Activated CD8-positive, alpha-beta T cell treated with anti-CD3 and anti-CD28 coated beads, Interleukin-2, amount 10 ng/mL, durations not matched to agents 7 days and 5 days (primary cell): ENCODE measurements around the gene LAIR2. TPM values are rescaled to one million over a fixed set of nuclear protein-coding genes. Genes with fewer than 3 reads are reported as not detected.

Experiments used
- ATAC-seq: fragments of 150-1000 bp; cut with Tn5 transposase; one replicate; pipeline ENCODE4 v1.10.0; 2021; ENCODE audit warnings: moderate library complexity
- CTCF ChIA-PET: fragments of 350-600 bp; sonication (Branson Sonifier 250); formaldehyde crosslinking; loops from one replicate; lab custom pipeline; 2021; ENCODE audit warnings: antibody characterized with exemption; lab: Charles Lee
- POLR2A ChIA-PET: fragments of 350-600 bp; sonication (Branson Sonifier 250); formaldehyde crosslinking; loops from one replicate; lab custom pipeline; 2021; ENCODE audit warnings: antibody characterized with exemption; lab: Charles Lee
- DNase-seq: peaks from one replicate; pipeline ENCODE4 v3.0.0-alpha.2; 2020
- H3K27ac Mint-ChIP-seq: one replicate; pipeline ENCODE4 v1.8.0; 2021; ENCODE audit warnings: mild to moderate bottlenecking, mixed read lengths
- H3K27me3 Mint-ChIP-seq: one replicate; pipeline ENCODE4 v1.8.0; 2021; ENCODE audit warnings: low read depth, mixed read lengths
- H3K36me3 Mint-ChIP-seq: one replicate; pipeline ENCODE4 v1.8.0; 2021; ENCODE audit warnings: low read depth, mixed read lengths
- H3K4me1 Mint-ChIP-seq: one replicate; pipeline ENCODE4 v1.8.0; 2021; ENCODE audit warnings: low read depth, mixed read lengths
- H3K4me3 Mint-ChIP-seq: one replicate; pipeline ENCODE4 v1.8.0; 2021; ENCODE audit warnings: mild to moderate bottlenecking, mixed read lengths
- H3K9me3 Mint-ChIP-seq: one replicate; pipeline ENCODE4 v1.8.0; 2022; ENCODE audit warnings: mixed read lengths; ENCODE audit not compliant: insufficient read depth
- total RNA-seq, 2 experiments: library from RNA; stranded (reverse); gene quantifications; one replicate each; pipeline ENCODE4 v1.2.3, GENCODE V29; 2021

LAIR2 gene
- total RNA-seq, 2 experiments from 2014 or later: 1.4 to 1.6 TPM

- DNase-seq: peak; percentile 67
- peaks cover 5% of the 10 kb centered on the region for H3K27me3 Mint-ChIP-seq
- H3K27ac Mint-ChIP-seq: peak overlapping the region; percentile 70
Measured at GRCh38 chr19:54523403-54523802, 20.8 kb downstream of the LAIR2 start.

GRCh38 chr19:54525636-54526035, 23.0 kb downstream of the LAIR2 start:
- H3K4me3 Mint-ChIP-seq: no peak overlapping the region
- no peaks in the 10 kb centered on the region for H3K9me3 Mint-ChIP-seq
- H3K27ac Mint-ChIP-seq: no peak overlapping the region
- peaks cover 48% of the 10 kb centered on the region for H3K4me1 Mint-ChIP-seq
- H3K36me3 Mint-ChIP-seq: peaks cover 10% of the 10 kb centered on the region
- no peak for DNase-seq
- POLR2A ChIA-PET: no interaction called here
- peaks cover 11% of the 10 kb centered on the region for H3K27me3 Mint-ChIP-seq
- no peak for ATAC-seq
- CTCF ChIA-PET: no interaction called here

More at GRCh38 chr19:54523403-54523802, 20.8 kb downstream of the LAIR2 start:
- no peaks in the 10 kb centered on the region for H3K9me3 Mint-ChIP-seq
- H3K4me1 Mint-ChIP-seq: peaks cover 53% of the 10 kb centered on the region
- H3K4me3 Mint-ChIP-seq: no peak overlapping the region
- ChIA-PET POLR2A (no interaction called here), CTCF (no interaction called here)
- H3K36me3 Mint-ChIP-seq: peaks cover 10% of the 10 kb centered on the region
- ATAC-seq: peak; percentile 59

- peaks cover 10% of the 10 kb centered on the region for H3K36me3 Mint-ChIP-seq
- H3K4me3 Mint-ChIP-seq: no peak overlapping the region
- no peak for DNase-seq
- peaks cover 42% of the 10 kb centered on the region for H3K4me1 Mint-ChIP-seq
- ChIA-PET POLR2A (no interaction called here), CTCF (no interaction called here)
- peaks cover 13% of the 10 kb centered on the region for H3K27me3 Mint-ChIP-seq
- ATAC-seq: no peak
- H3K27ac Mint-ChIP-seq: no peak overlapping the region
- H3K9me3 Mint-ChIP-seq: no peaks in the 10 kb centered on the region
Measured at GRCh38 chr19:54526972-54527371, 24.3 kb downstream of the LAIR2 start.

- Mint-ChIP-seq H3K27me3 (peaks cover 28% of the 10 kb centered on the region), H3K36me3 (peaks cover 11% of the 10 kb centered on the region)
- ATAC-seq: no peak
Measured at GRCh38 chr19:54530866-54531265, 28.2 kb downstream of the LAIR2 start.

GRCh38 chr19:54532528-54532927, 29.9 kb downstream of the LAIR2 start:
- peaks cover 67% of the 10 kb centered on the region for H3K4me1 Mint-ChIP-seq
- ATAC-seq (peak; percentile 83), DNase-seq (peak; percentile 63)
- peak overlapping the region; percentile 88 for H3K27ac Mint-ChIP-seq
- peak overlapping the region; percentile 69 for H3K4me3 Mint-ChIP-seq
- H3K9me3 Mint-ChIP-seq: no peaks in the 10 kb centered on the region
- peaks cover 10% of the 10 kb centered on the region for H3K36me3 Mint-ChIP-seq
- peaks cover 34% of the 10 kb centered on the region for H3K27me3 Mint-ChIP-seq
- POLR2A ChIA-PET: no interaction called here
- CTCF ChIA-PET: no interaction called here

More at GRCh38 chr19:54530866-54531265, 28.2 kb downstream of the LAIR2 start:
- Mint-ChIP-seq H3K9me3 (no peaks in the 10 kb centered on the region), H3K4me3 (no peak overlapping the region), H3K4me1 (peaks cover 54% of the 10 kb centered on the region), H3K27ac (no peak overlapping the region)
- POLR2A ChIA-PET: no interaction called here
- DNase-seq: no peak
- CTCF ChIA-PET: no interaction called here

GRCh38 chr19:54533476-54533875, 30.8 kb downstream of the LAIR2 start:
- Mint-ChIP-seq H3K36me3 (peaks cover 11% of the 10 kb centered on the region), H3K4me3 (peak overlapping the region; percentile 69), H3K4me1 (peaks cover 71% of the 10 kb centered on the region), H3K9me3 (no peaks in the 10 kb centered on the region), H3K27ac (peak overlapping the region; percentile 88), H3K27me3 (peaks cover 34% of the 10 kb centered on the region)
- no peak for DNase-seq
- no peak for ATAC-seq
- ChIA-PET CTCF (no interaction called here), POLR2A (no interaction called here)

GRCh38 chr19:54534156-54534555, 31.5 kb downstream of the LAIR2 start:
- Mint-ChIP-seq H3K27ac (peak overlapping the region; percentile 88), H3K27me3 (peaks cover 35% of the 10 kb centered on the region), H3K36me3 (peaks cover 14% of the 10 kb centered on the region), H3K4me1 (peaks cover 68% of the 10 kb centered on the region), H3K4me3 (no peak overlapping the region), H3K9me3 (no peaks in the 10 kb centered on the region)
- ATAC-seq (no peak), DNase-seq (no peak)
- CTCF ChIA-PET: no interaction called here
- POLR2A ChIA-PET: no interaction called here

GRCh38 chr19:54535601-54536000, 33.0 kb downstream of the LAIR2 start:
- POLR2A ChIA-PET: no interaction called here
- peaks cover 18% of the 10 kb centered on the region for H3K36me3 Mint-ChIP-seq
- CTCF ChIA-PET: no interaction called here
- no peak for DNase-seq
- no peaks in the 10 kb centered on the region for H3K9me3 Mint-ChIP-seq
- H3K4me1 Mint-ChIP-seq: peaks cover 63% of the 10 kb centered on the region
- ATAC-seq: no peak
- peaks cover 32% of the 10 kb centered on the region for H3K27me3 Mint-ChIP-seq
- H3K4me3 Mint-ChIP-seq: no peak overlapping the region
- H3K27ac Mint-ChIP-seq: no peak overlapping the region

GRCh38 chr19:54536956-54537355, 34.3 kb downstream of the LAIR2 start:
- DNase-seq: no peak
- Mint-ChIP-seq H3K4me1 (peaks cover 68% of the 10 kb centered on the region), H3K9me3 (no peaks in the 10 kb centered on the region), H3K36me3 (peaks cover 20% of the 10 kb centered on the region), H3K27me3 (peaks cover 30% of the 10 kb centered on the region), H3K27ac (no peak overlapping the region), H3K4me3 (no peak overlapping the region)
- ChIA-PET CTCF (no interaction called here), POLR2A (interaction anchor here (0.6 kb wide), 1 partner anchor 80 kb away, joined by 3 read pairs; no protein-coding TSS in a partner anchor)
- no peak for ATAC-seq

GRCh38 chr19:54541712-54542111, 39.1 kb downstream of the LAIR2 start:
- peak overlapping the region; percentile 50 for H3K27ac Mint-ChIP-seq
- POLR2A ChIA-PET: no interaction called here

GRCh38 chr19:54548806-54549205, 46.2 kb downstream of the LAIR2 start:
- peaks cover 14% of the 10 kb centered on the region for H3K4me1 Mint-ChIP-seq
- ChIA-PET CTCF (no interaction called here), POLR2A (no interaction called here)
- ATAC-seq (no peak), DNase-seq (no peak)
- H3K36me3 Mint-ChIP-seq: peaks cover under 1% of the 10 kb centered on the region
- H3K9me3 Mint-ChIP-seq: no peaks in the 10 kb centered on the region
- no peak overlapping the region for H3K4me3 Mint-ChIP-seq
- H3K27me3 Mint-ChIP-seq: peaks cover 8% of the 10 kb centered on the region
- H3K27ac Mint-ChIP-seq: no peak overlapping the region

More at GRCh38 chr19:54541712-54542111, 39.1 kb downstream of the LAIR2 start:
- H3K27me3 Mint-ChIP-seq: peaks cover 11% of the 10 kb centered on the region
- CTCF ChIA-PET: no interaction called here
- peaks cover 41% of the 10 kb centered on the region for H3K4me1 Mint-ChIP-seq
- no peak overlapping the region for H3K4me3 Mint-ChIP-seq
- H3K9me3 Mint-ChIP-seq: peaks cover 4% of the 10 kb centered on the region
- peak; percentile 28 for DNase-seq
- peak; percentile 42 for ATAC-seq
- H3K36me3 Mint-ChIP-seq: peaks cover 30% of the 10 kb centered on the region

- Mint-ChIP-seq H3K36me3 (no peaks in the 10 kb centered on the region), H3K27me3 (peaks cover 8% of the 10 kb centered on the region), H3K4me1 (peaks cover 14% of the 10 kb centered on the region), H3K27ac (no peak overlapping the region), H3K9me3 (no peaks in the 10 kb centered on the region), H3K4me3 (no peak overlapping the region)
- POLR2A ChIA-PET: no interaction called here
- DNase-seq (no peak), ATAC-seq (no peak)
- CTCF ChIA-PET: no interaction called here
Measured at GRCh38 chr19:54549224-54549623, 46.6 kb downstream of the LAIR2 start.

GRCh38 chr19:54551293-54551692, 48.7 kb downstream of the LAIR2 start:
- peaks cover 11% of the 10 kb centered on the region for H3K27me3 Mint-ChIP-seq
- H3K9me3 Mint-ChIP-seq: no peaks in the 10 kb centered on the region
- H3K4me1 Mint-ChIP-seq: peaks cover 12% of the 10 kb centered on the region
- no peak overlapping the region for H3K4me3 Mint-ChIP-seq
- ATAC-seq: peak; percentile 39
- peak; percentile 40 for DNase-seq
- ChIA-PET POLR2A (no interaction called here), CTCF (no interaction called here)
- H3K27ac Mint-ChIP-seq: no peak overlapping the region
- H3K36me3 Mint-ChIP-seq: no peaks in the 10 kb centered on the region
